ENCODE measurements around the gene ACER2.

GRCh38 chr9:19409401-19410194 lies 789 bp downstream of the ACER2 start:
- no peak for TF ChIP-seq CTCF (IDR thresholded peaks at IDR 0.05; ENCODE audit: poor library complexity)
- TF ChIP-seq EZH2 (IDR thresholded peaks at IDR 0.05; ENCODE audit: borderline replicate concordance): no peak
- TF ChIP-seq EZH2phosphoT487 (IDR thresholded peaks at IDR 0.05; ENCODE audit: low read depth, severe bottlenecking, unreplicated experiment): no peak

All from hepatocyte (in vitro differentiated cells).